ENCODE results near the gene ADGRE1. TPM values are rescaled to one million over a fixed set of nuclear protein-coding genes. Genes with fewer than 3 reads are reported as not detected.

Gene ADGRE1
- total RNA-seq, 4 donors from 2014 or later: not detected

GRCh38 chr19:6969490-6969889 is 82.1 kb downstream of the ADGRE1 start:
- Histone ChIP-seq H3K9me3 (no peaks in the 10 kb centered on the region), H3K27ac (no peak overlapping the region), H3K36me3 (no peaks in the 10 kb centered on the region), H3K4me3 (replicated peaks in 1 of 3) (no peak overlapping the region), H3K27me3 (no peaks in the 10 kb centered on the region), H3K4me1 (no peaks in the 10 kb centered on the region)
- TF ChIP-seq POLR2A (IDR thresholded peaks at IDR 0.05) (no peak), CTCF (IDR thresholded peaks at IDR 0.05) (no peak)
- DNase-seq: no peak
- intact Hi-C loops (cut with DNase I): no loop called here
- WGBS, 2 donors: 74 to 86% methylated on average over 2 of the region's 2 CpGs

GRCh38 chr19:6970021-6970420 is 82.6 kb downstream of the ADGRE1 start:
- intact Hi-C loops (cut with DNase I): no loop called here
- no peak for DNase-seq
- Histone ChIP-seq H3K36me3 (no peaks in the 10 kb centered on the region), H3K27ac (no peak overlapping the region), H3K4me3 (replicated peaks in 1 of 3) (no peak overlapping the region), H3K4me1 (no peaks in the 10 kb centered on the region), H3K27me3 (no peaks in the 10 kb centered on the region), H3K9me3 (no peaks in the 10 kb centered on the region)
- TF ChIP-seq CTCF (IDR thresholded peaks at IDR 0.05): no peak
- TF ChIP-seq POLR2A (IDR thresholded peaks at IDR 0.05): no peak
- WGBS, 2 donors: 57 to 66% methylated on average over 2 of the region's 2 CpGs

GRCh38 chr19:6970443-6970842 is 83.1 kb downstream of the ADGRE1 start:
- no peak overlapping the region for H3K27ac ChIP-seq
- H3K4me3 ChIP-seq (replicated peaks in 1 of 3): no peak overlapping the region
- no peaks in the 10 kb centered on the region for H3K9me3 ChIP-seq
- intact Hi-C loops (cut with DNase I): no loop called here
- no peaks in the 10 kb centered on the region for H3K27me3 ChIP-seq
- WGBS, 2 donors: 89 to 94% methylated on average over 4 to 5 of the region's 5 CpGs
- TF ChIP-seq CTCF (IDR thresholded peaks at IDR 0.05): no peak
- no peaks in the 10 kb centered on the region for H3K36me3 ChIP-seq
- DNase-seq: no peak
- no peaks in the 10 kb centered on the region for H3K4me1 ChIP-seq

GRCh38 chr19:6971366-6971765 is 84.0 kb downstream of the ADGRE1 start:
- intact Hi-C loops (cut with DNase I): no loop called here
- no peaks in the 10 kb centered on the region for H3K27me3 ChIP-seq
- 78 to 91% methylated on average over 1 of the region's 1 CpG for WGBS, 2 donors

GRCh38 chr19:6976197-6976596 is 88.8 kb downstream of the ADGRE1 start:
- H3K4me1 ChIP-seq: no peaks in the 10 kb centered on the region
- 89% methylated on average over 5 of the region's 5 CpGs for WGBS, 2 donors
- no peaks in the 10 kb centered on the region for H3K27me3 ChIP-seq
- DNase-seq: no peak
- TF ChIP-seq CTCF (IDR thresholded peaks at IDR 0.05): no peak
- no peak overlapping the region for H3K4me3 ChIP-seq (replicated peaks in 1 of 3)
- no peak overlapping the region for H3K27ac ChIP-seq
- H3K9me3 ChIP-seq: no peaks in the 10 kb centered on the region
- H3K36me3 ChIP-seq: no peaks in the 10 kb centered on the region
- intact Hi-C loops (cut with DNase I): no loop called here

More at GRCh38 chr19:6971366-6971765, 84.0 kb downstream of the ADGRE1 start:
- no peak for DNase-seq
- H3K4me3 ChIP-seq (replicated peaks in 1 of 3): no peak overlapping the region
- no peaks in the 10 kb centered on the region for H3K4me1 ChIP-seq
- TF ChIP-seq POLR2A (IDR thresholded peaks at IDR 0.05): no peak
- TF ChIP-seq CTCF (IDR thresholded peaks at IDR 0.05): no peak
- no peak overlapping the region for H3K27ac ChIP-seq
- no peaks in the 10 kb centered on the region for H3K36me3 ChIP-seq
- H3K9me3 ChIP-seq: no peaks in the 10 kb centered on the region
